Omental fat pad (tissue), 4 donors: ENCODE measurements around the gene MRTFA. TPM values are rescaled to one million over a fixed set of nuclear protein-coding genes. Genes with fewer than 3 reads are reported as not detected.
"Not testable (repeated sequence)": the region's sequence is repeated elsewhere in the genome, so short reads cannot be mapped to it uniquely, and the experiment has no call there.

Experiments
- ATAC-seq: fragments of 150-250 bp; one replicate; pipeline ENCODE4 v1.9.1; 2016; ENCODE audit warnings: mild to moderate bottlenecking, moderate library complexity; ENCODE audit not compliant: low FRiP score
- DNase-seq: peaks from one replicate; pipeline ENCODE4 v3.0.0-alpha.2; 2019; ENCODE audit warnings: low spot score
- total RNA-seq, 4 donors: library from RNA; depleted of rRNA; stranded (reverse); fragments of >200 nt; gene quantifications; one replicate each; pipeline ENCODE4 v1.1.0, GENCODE V29; 2016
- TF ChIP-seq, protein P1 (sequence below), 3 donors: fragments of 450-650 bp; IDR thresholded peaks; one replicate each; pipeline ENCODE4 v1.5.1; 2016 to 2017; ENCODE audit warnings: antibody characterized with exemption in 3 of 3, mild to moderate bottlenecking in 3 of 3, moderate library complexity in 2 of 3

MRTFA gene
- total RNA-seq, 4 donors from 2014 or later: 36.0 to 76.3 (median 54.7) TPM

GRCh38 chr22:40541300-40541699 is 95.2 kb downstream of the MRTFA start:
- TF ChIP-seq, protein P1, sequence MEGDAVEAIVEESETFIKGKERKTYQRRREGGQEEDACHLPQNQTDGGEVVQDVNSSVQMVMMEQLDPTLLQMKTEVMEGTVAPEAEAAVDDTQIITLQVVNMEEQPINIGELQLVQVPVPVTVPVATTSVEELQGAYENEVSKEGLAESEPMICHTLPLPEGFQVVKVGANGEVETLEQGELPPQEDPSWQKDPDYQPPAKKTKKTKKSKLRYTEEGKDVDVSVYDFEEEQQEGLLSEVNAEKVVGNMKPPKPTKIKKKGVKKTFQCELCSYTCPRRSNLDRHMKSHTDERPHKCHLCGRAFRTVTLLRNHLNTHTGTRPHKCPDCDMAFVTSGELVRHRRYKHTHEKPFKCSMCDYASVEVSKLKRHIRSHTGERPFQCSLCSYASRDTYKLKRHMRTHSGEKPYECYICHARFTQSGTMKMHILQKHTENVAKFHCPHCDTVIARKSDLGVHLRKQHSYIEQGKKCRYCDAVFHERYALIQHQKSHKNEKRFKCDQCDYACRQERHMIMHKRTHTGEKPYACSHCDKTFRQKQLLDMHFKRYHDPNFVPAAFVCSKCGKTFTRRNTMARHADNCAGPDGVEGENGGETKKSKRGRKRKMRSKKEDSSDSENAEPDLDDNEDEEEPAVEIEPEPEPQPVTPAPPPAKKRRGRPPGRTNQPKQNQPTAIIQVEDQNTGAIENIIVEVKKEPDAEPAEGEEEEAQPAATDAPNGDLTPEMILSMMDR (IDR thresholded peaks at IDR 0.05): no peak

GRCh38 chr22:40540265-40540664 is 96.3 kb downstream of the MRTFA start:
- DNase-seq: no peak
- TF ChIP-seq, protein P1 (IDR thresholded peaks at IDR 0.05): no peak
- no peak for ATAC-seq

More at GRCh38 chr22:40541300-40541699, 95.2 kb downstream of the MRTFA start:
- DNase-seq (no peak), ATAC-seq (no peak)

- DNase-seq, ATAC-seq: not testable (repeated sequence)
These were observed 100.4 kb downstream of the MRTFA start for GRCh38 chr22:40536149-40536548.

DNA sequence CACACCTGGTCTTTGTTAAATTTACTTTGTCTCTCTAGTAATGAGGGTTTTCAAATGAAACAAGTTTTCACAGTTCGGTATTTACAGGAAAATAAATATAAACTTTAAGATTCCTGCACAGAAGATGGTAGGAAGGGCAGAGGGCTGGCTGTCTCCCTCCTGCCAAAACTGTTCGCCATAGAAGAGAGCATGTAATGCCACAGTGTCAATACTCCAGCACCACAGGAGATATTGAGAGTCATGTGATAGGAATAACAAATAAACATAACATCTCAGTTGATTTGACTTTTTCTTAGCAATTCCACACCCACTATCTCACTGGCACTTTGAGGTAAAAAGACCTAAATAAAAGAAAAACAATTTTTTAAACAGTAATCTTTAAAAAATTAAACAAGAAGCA is 100.9 kb downstream of the MRTFA start:
- ATAC-seq (no peak), DNase-seq (no peak)
- TF ChIP-seq, protein P1 (IDR thresholded peaks at IDR 0.05): no peak

- DNase-seq (no peak), ATAC-seq (no peak)
- TF ChIP-seq, protein P1 (IDR thresholded peaks at IDR 0.05): no peak
These were observed 101.4 kb downstream of the MRTFA start for GRCh38 chr22:40535189-40535512.

GRCh38 chr22:40534379-40535188 is 101.9 kb downstream of the MRTFA start:
- DNase-seq: no peak
- ATAC-seq: peak; percentile 59
- TF ChIP-seq, protein P1 (IDR thresholded peaks at IDR 0.05): no peak

DNA sequence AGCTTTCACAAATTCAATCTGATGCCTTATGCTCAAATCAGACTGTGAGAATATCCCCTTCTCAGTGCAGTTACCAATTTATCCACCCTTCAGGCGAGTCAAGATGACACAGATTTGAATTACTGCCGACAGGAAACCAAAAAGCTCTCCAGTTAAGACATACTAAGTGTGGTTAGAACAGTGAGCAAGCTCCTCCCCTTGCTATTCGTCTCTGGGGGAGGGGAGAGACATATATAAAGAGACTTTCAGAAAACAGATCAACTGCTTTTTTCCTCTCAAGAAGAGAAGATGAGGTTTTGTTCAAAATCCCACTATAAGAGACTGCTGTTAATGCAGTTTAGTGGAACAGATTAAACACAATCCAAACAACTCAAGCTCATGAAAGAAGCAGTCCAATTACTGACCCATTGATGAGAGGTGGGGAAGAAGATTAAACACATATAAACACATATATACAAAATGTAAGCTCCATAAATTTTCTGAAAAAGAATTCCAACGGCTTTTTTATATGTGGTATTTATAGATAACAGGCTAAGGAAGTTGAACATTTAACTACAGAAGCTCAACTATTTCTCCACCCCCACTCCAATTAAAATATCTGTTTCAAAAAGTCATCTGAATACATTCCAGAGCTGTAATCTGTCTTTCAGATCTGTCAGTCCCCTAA is 102.7 kb downstream of the MRTFA start:
- TF ChIP-seq, protein P1 (IDR thresholded peaks at IDR 0.05): no peak
- ATAC-seq (no peak), DNase-seq (no peak)
